Hepatocyte (in vitro differentiated cells): Measurements from ENCODE around the gene COX7A1.

ENCODE experiments used
- CTCF ChIP-seq: fragments of 200-600 bp; sonication (generic); IDR thresholded peaks from 2 replicates; pipeline ENCODE4 v1.5.1; 2016; ENCODE audit warnings: antibody characterized with exemption, mild to moderate bottlenecking; ENCODE audit not compliant: poor library complexity
- EZH2 ChIP-seq: fragments of 200-600 bp; sonication (generic); IDR thresholded peaks from 2 replicates; pipeline ENCODE4 v1.6.1; 2016; ENCODE audit warnings: antibody characterized with exemption, mild to moderate bottlenecking, borderline replicate concordance
- EZH2phosphoT487 ChIP-seq: fragments of 200-600 bp; sonication (generic); IDR thresholded peaks from one replicate; pipeline ENCODE4 v1.6.1; 2018; ENCODE audit warnings: antibody characterized with exemption, mild to moderate bottlenecking, low read depth, moderate library complexity; ENCODE audit not compliant: unreplicated experiment, severe bottlenecking

GRCh38 chr19:36141039-36141927 is 11.0 kb downstream of the COX7A1 start:
- TF ChIP-seq CTCF (no peak), EZH2phosphoT487 (no peak), EZH2 (no peak)
